ENCODE results near the gene KCNA5. TPM values are rescaled to one million over a fixed set of nuclear protein-coding genes. Genes with fewer than 3 reads are reported as not detected.

KCNA5 gene
- total and polyA plus RNA-seq, 9 of the 15 experiments (the other 6 are each of a cell fraction or from before 2014, with no cell fraction given): not detected

DNA sequence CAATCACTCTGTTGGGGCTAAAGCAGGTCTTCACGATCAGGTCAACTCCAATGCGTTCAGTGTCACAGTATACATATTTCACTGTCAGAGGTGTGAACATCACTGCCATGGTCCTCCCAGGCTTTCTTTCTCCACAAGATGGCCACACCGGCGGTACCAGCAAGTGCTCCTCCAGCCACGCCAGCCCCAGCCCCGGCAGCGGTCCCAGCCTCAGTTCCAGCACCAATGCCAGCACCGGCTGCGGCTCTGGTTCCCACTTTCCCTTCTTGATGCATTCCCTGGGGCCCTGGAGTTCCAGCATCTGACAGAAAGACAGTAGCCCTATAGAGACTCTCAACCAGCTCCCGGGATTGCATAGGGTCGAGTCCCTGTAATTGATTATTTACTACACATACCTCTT, 10.9 kb upstream of the KCNA5 start (continued):
- TF ChIP-seq, protein P1, sequence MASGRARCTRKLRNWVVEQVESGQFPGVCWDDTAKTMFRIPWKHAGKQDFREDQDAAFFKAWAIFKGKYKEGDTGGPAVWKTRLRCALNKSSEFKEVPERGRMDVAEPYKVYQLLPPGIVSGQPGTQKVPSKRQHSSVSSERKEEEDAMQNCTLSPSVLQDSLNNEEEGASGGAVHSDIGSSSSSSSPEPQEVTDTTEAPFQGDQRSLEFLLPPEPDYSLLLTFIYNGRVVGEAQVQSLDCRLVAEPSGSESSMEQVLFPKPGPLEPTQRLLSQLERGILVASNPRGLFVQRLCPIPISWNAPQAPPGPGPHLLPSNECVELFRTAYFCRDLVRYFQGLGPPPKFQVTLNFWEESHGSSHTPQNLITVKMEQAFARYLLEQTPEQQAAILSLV (tag; IDR thresholded peaks at IDR 0.05): no peak
- TF ChIP-seq ILF3 (IDR thresholded peaks at IDR 0.05; ENCODE audit: borderline replicate concordance): no peak
- TF ChIP-seq HNRNPH1 (optimal IDR thresholded peaks at IDR 0.05; ENCODE audit: low read depth, low read length): no peak
- TF ChIP-seq HNRNPLL (IDR thresholded peaks at IDR 0.05; ENCODE audit: low read depth, low read length, poor library complexity, severe bottlenecking): no peak
- no peak for TF ChIP-seq CHD4 (IDR thresholded peaks at IDR 0.05; ENCODE audit: insufficient read depth, insufficient replicate concordance, low read depth, low read length, poor library complexity, severe bottlenecking)
- TF ChIP-seq TCF7L2 (IDR thresholded peaks at IDR 0.05; ENCODE audit: low read depth, low read length): no peak
- no peak for TF ChIP-seq RAD21 (CRISPR knock-in tag; conservative IDR thresholded peaks at IDR 0.05 in 1 of 2, IDR thresholded peaks at IDR 0.05 in 1 of 2)

- Histone ChIP-seq H4K20me1 (replicated peaks; ENCODE audit: control insufficient read depth, insufficient read depth, low read length) (no peaks in the 10 kb centered on the region), H3K4me1 (replicated peaks in 1 of 2; ENCODE audit: control insufficient read depth in 2 of 2, insufficient read depth in 2 of 2, low read length in 2 of 2) (no peaks in the 10 kb centered on the region), H3K9me3 (replicated peaks; ENCODE audit: control insufficient read depth, insufficient read depth, low read depth, low read length) (no peaks in the 10 kb centered on the region), H2AFZ (ENCODE audit: low read depth, low read length) (no peak overlapping the region), H3K9me1 (ENCODE audit: control insufficient read depth, insufficient read depth, low read length) (no peaks in the 10 kb centered on the region), H3K79me2 (ENCODE audit: control insufficient read depth, insufficient read depth, low read length) (no peaks in the 10 kb centered on the region), H3K27ac (ENCODE audit: extremely low read depth, low read depth, low read length) (no peak overlapping the region), H3K4me3 (no peak overlapping the region), H3K27me3 (ENCODE audit: control insufficient read depth in 2 of 2, insufficient read depth in 2 of 2, low read length in 2 of 2) (peaks cover 0 to 7% of the 10 kb centered on the region in 2 experiments; a peak in 1 of 5 replicates), H3K36me3 (ENCODE audit: control insufficient read depth, insufficient read depth, low read length) (no peaks in the 10 kb centered on the region), H3K4me2 (ENCODE audit: insufficient read depth, low read length) (no peak overlapping the region), H3K9ac (ENCODE audit: insufficient read depth in 1 of 2, low read depth in 2 of 2, low read length in 2 of 2) (no peak overlapping the region)
- POLR2A ChIA-PET: no interaction called here
- no peak for ATAC-seq
- intact Hi-C loops (cut with micrococcal nuclease): no loop called here
- BruUV-seq (replicated peaks): no TSS peak
- WGBS (ENCODE audit: insufficient coverage, low coverage, missing lambda C conversion rate): 0% methylated on average over 1 of the region's 1 CpG
- TF ChIP-seq ZNF695 (CRISPR knock-in tag; IDR thresholded peaks at IDR 0.05): no peak
- TF ChIP-seq MYNN (IDR thresholded peaks at IDR 0.05): no peak
- TF ChIP-seq MYNN (CRISPR knock-in tag; IDR thresholded peaks at IDR 0.05): no peak
- no peak for TF ChIP-seq HNRNPK (IDR thresholded peaks at IDR 0.05; ENCODE audit: low read depth, low read length, poor library complexity, severe bottlenecking)
- TF ChIP-seq RBM22 (IDR thresholded peaks at IDR 0.05; ENCODE audit: low read depth, low read length, poor library complexity, severe bottlenecking): no peak
- TF ChIP-seq TBL1XR1 (IDR thresholded peaks at IDR 0.05; ENCODE audit: low read length in 2 of 2): no peak
- no peak for TF ChIP-seq MBD1 (CRISPR knock-in tag; IDR thresholded peaks at IDR 0.05)
- TF ChIP-seq MIER1 (IDR thresholded peaks at IDR 0.05; ENCODE audit: low read depth): no peak
- CTCF ChIA-PET (ENCODE audit: low intra/inter-chr PET ratio): no interaction called here
- in situ Hi-C loops (cut with MboI): no loop called here
- no peak for DNase-seq (ENCODE audit: extremely low read depth in 1 of 4, low spot score in 3 of 4)
- no peak for FAIRE-seq
These were observed 9.8 kb upstream of the KCNA5 start for GRCh38 chr12:5033883-5034282.
